ENCODE measurements around the gene OSBPL10. TPM values are rescaled to one million over a fixed set of nuclear protein-coding genes. Genes with fewer than 3 reads are reported as not detected.
A peak's percentile ranks its signal among the peaks of the same experiment; 100 is the strongest.

The OSBPL10 gene
- total and polyA plus RNA-seq, 2 of the 8 experiments (the other 6 are each of a cell fraction or from before 2014, with no cell fraction given): 26.2 to 86.7 TPM

- Histone ChIP-seq H2BK15ac (ENCODE audit: low read length) (no peak overlapping the region), H2AK5ac (ENCODE audit: low read depth, low read length) (no peak overlapping the region), H3K27me3 (replicated peaks in 1 of 4; ENCODE audit: control insufficient read depth in 3 of 4, extremely low read depth in 1 of 4, insufficient read depth in 3 of 4, low read length in 3 of 4) (no peaks in the 10 kb centered on the region), H3K4ac (replicated peaks; ENCODE audit: insufficient read length, low read depth, low read length) (no peak overlapping the region), H3K27ac (ENCODE audit: low read depth, low read length) (no peak overlapping the region), H2BK12ac (ENCODE audit: low read depth, low read length) (no peak overlapping the region), H2BK120ac (replicated peaks; ENCODE audit: low read depth, low read length) (no peak overlapping the region), H2BK20ac (ENCODE audit: low read length) (no peak overlapping the region), H3K79me2 (ENCODE audit: control insufficient read depth in 1 of 2, insufficient read depth in 2 of 2, low read length in 2 of 2) (peaks cover 0 to 11% of the 10 kb centered on the region in 2 experiments; a peak in 2 of 4 replicates), H3K14ac (ENCODE audit: insufficient read length) (no peak overlapping the region), H2AFZ (ENCODE audit: low read length) (no peak overlapping the region), H3K4me2 (ENCODE audit: insufficient read depth in 1 of 2, low read depth in 2 of 2, low read length in 2 of 2) (peak overlapping the region; percentile 22 to 29; a peak in 3 of 4 replicates), H3K4me1 (replicated peaks in 1 of 4; ENCODE audit: control insufficient read depth in 3 of 4, insufficient read depth in 4 of 4, low read length in 3 of 4) (peaks cover 0 to 9% (median 2%) of the 10 kb centered on the region in 4 experiments; a peak in 3 of 7 replicates), H3K9me3 (ENCODE audit: insufficient read depth in 2 of 2, low read depth in 1 of 2, low read length in 1 of 2) (no peaks in the 10 kb centered on the region), H4K8ac (ENCODE audit: extremely low read depth, insufficient read depth, low read length) (no peak overlapping the region), H3K18ac (ENCODE audit: extremely low read depth, low read length) (no peak overlapping the region), H3K56ac (replicated peaks; ENCODE audit: insufficient read length, low read depth, low read length) (no peak overlapping the region), H3K79me1 (ENCODE audit: low read depth, low read length) (no peaks in the 10 kb centered on the region; the same call in 1 of the 2 replicates), H3K23me2 (ENCODE audit: low read depth, low read length) (no peaks in the 10 kb centered on the region), H2BK5ac (ENCODE audit: low read depth, low read length) (no peak overlapping the region), H4K91ac (replicated peaks; ENCODE audit: insufficient read length, low read length) (no peak overlapping the region), H4K5ac (ENCODE audit: insufficient read length, low read depth, low read length) (peak overlapping the region; percentile 26), H3K4me3 (ENCODE audit: extremely low read depth in 1 of 4, insufficient read depth in 2 of 4, low read depth in 3 of 4, low read length in 4 of 4) (peak overlapping the region in 1 of 4 experiments; percentile 15; a peak in 1 of 8 replicates), H3K23ac (ENCODE audit: insufficient read length) (no peak overlapping the region), H4K20me1 (replicated peaks in 1 of 2; ENCODE audit: control insufficient read depth in 1 of 2, insufficient read depth in 2 of 2, low read length in 2 of 2) (no peaks in the 10 kb centered on the region), H3K36me3 (ENCODE audit: control insufficient read depth in 2 of 4, insufficient read depth in 4 of 4, low read length in 3 of 4) (no peaks in the 10 kb centered on the region; a peak in 1 of 8 replicates), H3K9ac (replicated peaks in 1 of 4; ENCODE audit: extremely low read depth in 1 of 4, low read depth in 3 of 4, low read length in 3 of 4) (no peak overlapping the region)
- 38% methylated on average over 6 of the region's 6 CpGs; no CpG with 5 or more reads in 1 of the 2 experiments for WGBS, 2 experiments (ENCODE audit: extremely low coverage in 1 of 2, insufficient coverage in 1 of 2, insufficient read length in 1 of 2, insufficient replicate concordance in 2 of 2, low coverage in 1 of 2, low lambda C conversion rate in 2 of 2, missing lambda C conversion rate in 1 of 2)
- CTCF ChIA-PET (ENCODE audit: partially characterized antibody): interaction anchor here (0.7 to 3.7 kb wide), 22 partner anchors 9 to 433 kb away, joined by 3 to 19 read pairs (median 4); no protein-coding TSS in a partner anchor
- DNase-seq (ENCODE audit: low read depth in 1 of 2, low spot score in 2 of 2) (peak in 1 of 2 experiments; percentile 34), FAIRE-seq (peak; percentile 89)
- POLR2A ChIA-PET (ENCODE audit: partially characterized antibody): interaction anchor here (1.6 kb wide), 1 partner anchor 13 kb away, joined by 5 read pairs; no protein-coding TSS in a partner anchor
- 0 out of 2 replicates have a peak, but pooled peaks have one; percentile 34 for TF ChIP-seq TAF1 (IDR thresholded peaks at IDR 0.05; ENCODE audit: low read depth, low read length)
- TF ChIP-seq RNF2 (IDR thresholded peaks at IDR 0.05; ENCODE audit: borderline replicate concordance, low read depth, low read length, missing control alignments, poor library complexity, severe bottlenecking): no peak
- TF ChIP-seq EGR1 (IDR thresholded peaks at IDR 0.05; ENCODE audit: borderline replicate concordance, low read depth, low read length): no peak
- no peak for TF ChIP-seq ZNF274 (IDR thresholded peaks at IDR 0.05; ENCODE audit: borderline replicate concordance, extremely low read depth, low read length)
- TF ChIP-seq TEAD4 (IDR thresholded peaks at IDR 0.05; ENCODE audit: low read depth, low read length): no peak
- TF ChIP-seq YY1 (IDR thresholded peaks at IDR 0.05; ENCODE audit: low read depth, low read length): peak; percentile 54; the same call in 1 of the 2 replicates
- no peak for TF ChIP-seq SP4 (IDR thresholded peaks at IDR 0.05; ENCODE audit: low read length)
- TF ChIP-seq HDAC2 (IDR thresholded peaks at IDR 0.05; ENCODE audit: borderline replicate concordance in 1 of 2, low read depth in 2 of 2, low read length in 2 of 2): no peak
- no peak for TF ChIP-seq HDAC6 (IDR thresholded peaks at IDR 0.05; ENCODE audit: low read depth, low read length)
- no peak for TF ChIP-seq EP300 (IDR thresholded peaks at IDR 0.05; ENCODE audit: borderline replicate concordance in 1 of 2, low read depth in 2 of 2, low read length in 2 of 2)
- TF ChIP-seq POLR2A (IDR thresholded peaks at IDR 0.05; ENCODE audit: control extremely low read depth in 1 of 2, low read depth in 2 of 2, low read length in 2 of 2): no peak
- TF ChIP-seq, protein P1, sequence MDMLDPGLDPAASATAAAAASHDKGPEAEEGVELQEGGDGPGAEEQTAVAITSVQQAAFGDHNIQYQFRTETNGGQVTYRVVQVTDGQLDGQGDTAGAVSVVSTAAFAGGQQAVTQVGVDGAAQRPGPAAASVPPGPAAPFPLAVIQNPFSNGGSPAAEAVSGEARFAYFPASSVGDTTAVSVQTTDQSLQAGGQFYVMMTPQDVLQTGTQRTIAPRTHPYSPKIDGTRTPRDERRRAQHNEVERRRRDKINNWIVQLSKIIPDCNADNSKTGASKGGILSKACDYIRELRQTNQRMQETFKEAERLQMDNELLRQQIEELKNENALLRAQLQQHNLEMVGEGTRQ (IDR thresholded peaks at IDR 0.05; ENCODE audit: low read length): no peak
These were observed 256.9 kb downstream of the OSBPL10 start for GRCh38 chr3:31724116-31724515.
